Germinal center (tissue), 1 donor: ENCODE results near the gene PPP5C.
"Not testable (repeated sequence)": the region's sequence is repeated elsewhere in the genome, so short reads cannot be mapped to it uniquely, and the experiment has no call there.

ENCODE experiments used
- DNase-seq: peaks from one replicate; pipeline ENCODE4 v3.0.0; 2012; ENCODE audit warnings: mixed read lengths, low spot score

PPP5C gene

DNA sequence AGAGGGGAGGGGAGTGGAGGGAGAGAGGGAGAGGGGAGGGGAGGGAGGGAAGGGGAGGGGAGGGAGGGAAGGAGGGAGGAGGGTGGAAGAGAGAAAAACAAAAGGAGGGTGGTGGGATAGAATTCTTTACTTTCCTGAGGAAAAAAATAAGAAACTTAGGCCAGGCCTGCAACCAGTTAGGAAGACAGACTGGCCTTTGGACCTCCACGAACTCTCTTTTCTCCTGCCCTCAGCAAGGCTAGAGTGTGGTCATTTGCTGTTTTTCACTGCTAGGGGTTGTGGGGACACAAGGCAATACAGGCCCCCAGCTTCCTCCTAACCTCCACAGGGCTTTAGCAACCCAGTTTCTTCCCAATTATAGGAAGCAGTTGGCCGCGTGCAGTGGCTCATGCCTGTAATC lies 62.3 kb downstream of the PPP5C start:
- DNase-seq: no peak

DNA sequence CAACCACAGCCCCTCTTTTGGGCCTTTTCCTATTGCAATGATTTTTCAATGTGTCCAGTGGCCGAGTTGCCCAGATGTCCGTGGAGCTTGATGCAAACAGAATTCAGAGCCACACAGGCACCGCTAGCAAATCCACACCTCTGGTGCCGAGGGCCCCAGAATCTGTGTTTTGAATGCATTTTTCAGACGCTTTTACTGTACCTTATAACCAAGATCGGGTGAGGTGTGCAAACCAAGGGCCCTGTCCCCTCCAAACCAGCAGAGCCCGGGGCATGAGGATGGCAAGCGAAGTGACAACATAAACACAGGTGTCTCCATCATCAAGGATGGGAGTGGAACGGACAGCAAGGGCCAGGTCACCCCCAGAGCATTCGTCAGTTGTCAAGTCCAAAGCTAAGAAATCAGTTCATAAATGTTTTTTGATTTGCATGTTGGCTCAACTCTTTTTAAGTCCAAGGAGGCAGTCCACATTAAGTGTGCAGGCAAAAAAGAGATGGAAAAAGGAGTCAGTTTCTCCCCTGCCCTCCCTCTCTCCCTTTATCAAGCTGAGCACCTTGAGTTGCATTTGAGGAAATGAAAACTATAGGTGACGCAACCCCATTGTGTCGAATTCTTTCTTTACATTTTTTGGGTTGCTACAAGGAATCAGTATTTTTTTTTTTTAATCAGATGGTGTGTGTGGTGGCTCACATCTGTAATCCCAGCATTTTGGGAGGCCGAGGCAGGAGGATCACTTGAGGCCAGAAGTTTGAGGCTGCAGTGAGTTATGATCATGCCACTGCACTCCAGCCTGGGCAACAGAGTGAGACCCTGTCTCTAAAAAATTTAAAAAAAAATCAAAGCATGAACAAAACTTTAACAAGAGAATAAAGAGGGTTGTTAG lies 63.6 kb downstream of the PPP5C start:
- no peak for DNase-seq

DNA sequence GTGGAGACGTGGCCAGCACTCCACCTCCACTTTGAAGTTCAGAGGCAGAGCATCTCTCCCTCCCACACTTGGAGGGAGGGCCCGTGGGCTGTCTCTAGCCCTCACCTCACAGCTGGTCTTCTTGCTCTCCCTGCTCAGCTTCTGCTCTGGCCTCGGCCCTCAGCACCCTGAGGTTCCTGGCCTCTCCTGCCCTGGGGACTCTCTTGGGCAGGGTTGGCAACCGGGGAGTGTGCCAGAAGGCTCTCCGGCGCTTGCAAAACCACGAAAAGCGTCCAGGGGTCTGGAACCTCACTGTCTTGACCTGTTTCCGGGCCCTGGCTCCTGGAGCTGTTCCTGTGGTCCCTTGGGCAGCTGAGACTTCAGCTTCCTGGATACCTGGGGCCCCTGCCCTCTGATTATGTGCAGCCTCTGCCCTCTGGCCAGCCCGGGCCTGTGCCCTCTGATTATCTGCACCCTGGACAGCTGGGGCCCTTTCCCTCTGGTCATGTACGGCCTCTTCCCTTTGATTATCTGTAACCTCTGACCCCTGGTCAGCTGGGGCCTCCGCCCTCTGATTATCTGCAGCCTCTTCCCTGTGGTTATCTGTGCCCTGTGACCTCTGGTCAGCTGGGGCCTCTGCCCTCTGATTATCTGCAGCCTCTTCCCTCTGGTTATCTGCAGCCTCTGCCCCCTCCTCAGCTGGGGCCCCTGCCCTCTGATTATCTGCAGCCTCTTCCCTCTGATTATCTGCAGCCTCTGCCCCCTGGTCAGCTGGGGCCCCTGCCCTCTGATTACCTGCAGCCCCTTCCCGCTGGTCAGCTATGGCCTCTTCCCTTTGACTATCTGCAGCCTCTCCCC lies 64.4 kb downstream of the PPP5C start:
- DNase-seq: no peak

DNA sequence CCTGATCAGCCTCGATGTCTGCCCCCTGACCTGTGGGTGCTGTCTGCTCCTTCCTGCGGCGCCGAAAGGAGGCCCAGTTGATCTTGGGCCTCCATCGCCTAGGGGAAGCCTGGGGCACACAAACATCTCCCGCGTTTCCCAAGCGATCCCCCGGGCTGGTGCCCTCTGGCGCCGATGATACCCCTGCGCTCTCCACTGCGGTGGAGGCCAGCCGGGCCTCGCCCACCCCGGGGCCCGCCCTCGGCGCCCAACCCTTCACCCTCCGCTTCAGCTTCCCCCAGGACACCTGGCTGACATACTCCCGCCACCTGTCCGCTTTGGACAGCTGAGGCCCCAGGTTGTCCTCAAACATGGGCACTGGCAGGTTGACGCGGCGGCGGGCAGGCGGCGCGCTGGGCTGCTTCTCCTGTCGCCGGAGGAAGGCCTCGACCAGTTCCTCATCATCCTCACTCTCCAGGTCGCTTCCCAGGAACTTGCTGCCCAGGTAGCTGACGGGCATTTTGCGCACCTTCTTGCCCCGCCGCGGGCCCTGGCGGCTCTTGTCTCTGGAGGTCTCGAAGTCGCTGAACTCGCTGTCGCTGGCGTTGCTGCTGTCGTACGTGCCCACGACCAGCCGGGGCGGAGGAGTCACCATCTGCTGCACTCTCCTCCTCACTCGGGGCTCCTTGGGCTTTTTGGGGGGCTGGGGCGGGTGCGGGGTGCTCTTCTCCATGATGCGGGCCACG lies 65.2 kb downstream of the PPP5C start:
- DNase-seq: no peak

DNA sequence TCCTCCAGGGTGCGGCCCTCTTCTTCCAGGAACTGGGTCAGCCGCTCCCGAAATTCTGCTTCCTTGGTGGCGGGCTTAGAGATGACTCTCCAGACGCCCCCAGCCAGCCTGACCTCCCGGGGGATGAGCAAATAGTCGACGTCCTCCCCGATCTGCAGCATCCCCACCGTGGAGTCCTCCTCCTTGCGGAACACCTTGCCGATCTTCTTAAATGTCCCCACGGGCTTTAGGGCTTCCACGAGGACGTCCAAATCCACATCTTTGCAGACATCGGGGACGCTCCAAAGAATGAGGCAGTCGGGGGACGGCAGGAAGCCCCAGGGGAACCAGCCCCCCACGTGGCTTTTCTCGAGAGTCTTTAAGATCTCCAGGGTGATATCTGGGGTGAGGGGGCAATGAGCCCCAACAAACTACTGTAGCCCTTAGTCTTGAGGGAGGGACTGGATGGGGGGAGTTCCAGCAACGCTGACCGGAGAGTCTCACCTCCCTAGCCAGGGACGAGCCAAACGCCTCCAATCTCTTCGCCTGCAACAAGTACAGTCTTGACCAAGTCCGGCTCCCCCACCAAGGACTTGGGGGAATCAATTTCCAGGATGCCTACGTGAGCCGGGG lies 65.9 kb downstream of the PPP5C start:
- DNase-seq: no peak

DNA sequence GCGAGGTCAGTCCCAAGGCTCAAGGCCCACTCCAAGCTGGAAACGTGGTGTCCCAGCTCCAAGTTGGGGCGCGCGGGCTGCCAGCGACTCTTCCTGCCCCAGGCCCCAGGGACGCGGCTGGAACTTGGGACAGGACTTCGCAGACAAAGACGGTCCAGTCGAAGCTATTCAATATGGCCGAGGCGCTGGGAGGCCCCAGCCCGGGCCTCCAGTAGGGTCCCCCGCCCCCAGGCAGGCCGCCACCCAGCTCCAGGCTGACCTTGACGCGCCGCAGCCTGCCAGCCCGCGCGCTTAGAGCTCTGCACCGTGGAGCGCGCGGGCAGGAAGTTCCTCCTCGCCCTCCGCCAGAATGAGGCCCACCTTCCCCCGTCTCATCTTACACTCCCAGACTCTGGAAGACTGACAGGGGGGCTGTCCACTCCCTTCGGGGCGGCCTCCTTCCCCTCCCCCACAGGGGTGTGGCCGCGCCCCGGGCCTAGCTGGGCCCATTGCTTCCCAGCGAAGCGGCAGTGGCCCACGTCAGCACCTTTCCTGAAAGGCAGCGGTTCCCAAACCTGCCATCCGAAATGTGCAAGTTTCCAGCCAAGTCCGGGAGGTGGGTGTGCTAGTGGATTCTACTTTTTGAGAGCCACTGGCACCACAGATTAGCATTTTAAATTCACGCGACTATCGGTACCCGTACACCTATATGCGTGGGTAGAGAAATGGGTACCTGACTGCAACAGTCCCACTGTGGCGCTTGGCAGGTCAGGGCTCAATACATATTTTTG lies 66.6 kb downstream of the PPP5C start, which contains the start of gene CCDC8:
CCDC8 (minus strand) TSS at position 303 of the 770 bp plus-strand sequence. CDS start 754 bp downstream, outside the sequence.
- no peak for DNase-seq

DNA sequence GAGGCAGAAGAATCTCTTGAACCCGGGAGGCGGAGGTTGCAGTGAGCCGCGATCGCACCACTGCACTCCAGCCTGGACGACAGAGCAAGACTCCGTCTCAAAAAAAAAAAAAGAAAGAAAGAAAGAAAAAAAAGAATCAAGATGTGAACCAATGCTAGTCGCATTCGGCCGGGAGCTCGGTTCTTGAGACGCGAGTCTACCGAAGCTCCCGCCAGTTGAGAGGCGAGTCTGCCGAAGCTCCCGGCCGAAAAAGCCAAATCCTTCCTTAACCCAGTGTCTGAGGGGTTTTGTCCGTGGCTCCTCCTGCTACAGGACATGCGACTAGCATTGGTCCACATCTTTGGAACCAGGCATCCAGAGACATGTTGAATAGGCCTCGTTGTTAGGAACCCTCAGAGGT lies 68.0 kb downstream of the PPP5C start:
- not testable (repeated sequence) for DNase-seq

DNA sequence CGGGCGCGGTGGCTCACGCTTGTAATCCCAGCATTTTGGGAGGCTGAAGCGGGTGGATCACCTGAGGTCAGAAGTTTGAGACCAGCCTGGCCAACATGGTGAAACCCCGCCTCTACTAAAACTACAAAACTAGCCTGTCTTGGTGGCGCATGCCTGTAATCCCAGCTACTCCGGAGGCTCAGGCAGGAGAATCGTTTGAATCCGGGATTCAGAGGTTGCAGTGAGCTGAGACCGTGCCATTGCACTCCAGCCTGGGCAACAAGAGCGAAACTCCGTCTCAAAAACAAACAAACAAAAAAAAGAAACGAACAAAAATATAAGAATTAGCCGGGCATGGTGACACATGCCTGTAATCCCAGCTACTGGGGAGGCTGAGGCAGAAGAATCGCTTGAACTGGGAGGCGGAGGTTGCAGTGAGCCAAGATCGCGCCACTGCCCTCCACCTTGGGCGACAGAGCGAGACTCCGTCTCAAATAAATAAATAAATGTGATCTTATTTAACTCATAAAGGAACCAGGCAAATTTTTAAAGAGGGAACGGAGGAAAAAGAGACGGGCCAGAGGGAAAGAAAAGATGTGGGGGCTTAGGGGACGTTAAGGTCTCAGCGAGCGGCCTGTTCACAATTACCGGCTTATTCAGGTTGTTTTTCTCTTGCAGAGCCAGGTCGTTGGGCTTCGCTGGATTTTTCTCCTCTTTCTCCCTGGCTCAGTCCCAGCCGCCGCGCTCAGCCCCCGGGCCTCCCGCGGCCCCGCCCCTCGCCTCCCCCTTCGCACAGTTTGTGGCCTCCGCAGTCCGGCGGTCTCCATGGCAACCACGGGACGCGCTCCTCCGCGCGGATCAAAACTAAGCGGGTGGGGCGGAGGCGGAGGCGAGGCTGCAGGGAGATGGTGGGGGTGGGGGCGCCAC lies 69.2 kb downstream of the PPP5C start:
- not testable (repeated sequence) for DNase-seq

DNA sequence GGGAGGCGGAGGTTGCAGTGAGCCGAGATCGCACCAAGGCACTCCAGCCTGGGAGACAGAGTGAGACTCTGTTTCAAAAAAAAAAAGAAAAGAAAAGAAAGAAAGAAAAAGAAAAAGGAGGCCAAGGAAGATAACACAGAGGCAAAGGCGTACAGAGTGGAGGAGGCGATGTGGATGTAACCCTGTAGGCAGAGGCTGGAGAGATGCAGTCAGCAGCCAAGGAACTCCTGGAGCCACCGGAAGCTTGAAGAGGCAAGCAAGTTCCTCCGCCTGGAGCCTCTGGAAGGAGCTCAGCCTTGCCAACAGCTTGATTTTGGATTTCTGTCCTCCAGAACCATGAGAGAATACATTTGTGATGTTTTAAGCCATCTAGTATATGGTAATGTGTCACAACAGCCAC lies 73.2 kb downstream of the PPP5C start:
- DNase-seq: no peak

DNA sequence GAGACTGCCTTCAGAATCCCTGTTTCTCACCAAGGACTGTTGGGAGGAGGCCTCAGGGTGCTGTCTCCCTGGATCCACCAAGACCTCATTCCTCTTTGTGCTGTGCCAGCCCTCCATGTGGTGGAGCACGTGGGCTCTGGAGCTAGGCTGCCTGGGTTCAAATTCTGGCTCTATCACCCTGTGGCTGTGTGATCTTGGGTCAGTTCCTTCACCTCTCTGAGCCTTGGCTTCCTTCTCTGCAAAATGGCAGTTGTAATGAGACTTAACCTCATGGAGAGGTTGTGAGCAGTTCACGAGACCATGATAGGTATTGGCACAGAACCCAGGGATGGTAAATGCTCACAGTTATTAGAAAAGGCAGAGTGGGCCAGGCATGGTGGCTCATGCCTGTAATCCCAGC lies 75.5 kb downstream of the PPP5C start:
- no peak for DNase-seq

DNA sequence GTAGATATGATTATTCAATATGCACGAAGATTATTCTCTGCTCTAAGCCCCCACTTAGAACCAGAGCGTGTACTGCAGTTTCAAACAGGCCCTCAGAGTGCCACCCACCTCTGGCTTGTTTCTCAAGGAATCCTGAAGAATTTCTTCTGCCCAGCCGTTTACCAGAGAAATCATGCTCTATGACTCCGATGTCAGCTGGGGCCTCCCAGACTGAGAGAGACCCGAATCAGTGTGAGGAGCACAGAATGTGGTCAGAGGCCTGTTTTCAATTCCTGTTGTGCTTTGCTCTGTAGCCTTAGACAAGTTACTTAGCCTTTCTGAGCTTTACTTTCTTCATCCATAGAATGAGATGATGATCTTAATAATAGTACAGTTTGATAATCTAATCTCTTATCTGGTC lies 76.3 kb downstream of the PPP5C start:
- DNase-seq: no peak

DNA sequence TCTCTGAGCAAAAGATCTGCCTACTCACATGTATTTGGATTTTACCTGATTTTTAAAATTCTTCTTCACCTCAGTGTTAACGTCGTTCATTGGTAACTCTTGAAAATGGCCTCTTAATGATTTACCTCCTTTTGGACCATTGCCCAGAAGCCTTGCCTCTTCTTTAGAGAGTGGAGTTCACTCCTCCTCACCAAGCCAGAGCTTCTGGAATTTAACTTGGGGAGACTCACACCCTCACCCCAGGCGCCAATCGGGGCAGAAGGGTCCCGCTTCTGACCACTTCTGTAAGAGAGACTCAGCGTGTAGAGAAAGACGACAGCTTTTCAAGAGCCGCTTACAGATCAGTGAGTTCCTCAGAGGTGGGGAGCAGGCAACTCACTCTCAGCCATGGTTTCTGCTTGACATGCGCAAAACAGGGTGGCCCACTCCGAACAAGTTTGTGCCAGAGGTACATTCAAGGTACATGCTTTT lies 79.2 kb downstream of the PPP5C start:
- DNase-seq: no peak

DNA sequence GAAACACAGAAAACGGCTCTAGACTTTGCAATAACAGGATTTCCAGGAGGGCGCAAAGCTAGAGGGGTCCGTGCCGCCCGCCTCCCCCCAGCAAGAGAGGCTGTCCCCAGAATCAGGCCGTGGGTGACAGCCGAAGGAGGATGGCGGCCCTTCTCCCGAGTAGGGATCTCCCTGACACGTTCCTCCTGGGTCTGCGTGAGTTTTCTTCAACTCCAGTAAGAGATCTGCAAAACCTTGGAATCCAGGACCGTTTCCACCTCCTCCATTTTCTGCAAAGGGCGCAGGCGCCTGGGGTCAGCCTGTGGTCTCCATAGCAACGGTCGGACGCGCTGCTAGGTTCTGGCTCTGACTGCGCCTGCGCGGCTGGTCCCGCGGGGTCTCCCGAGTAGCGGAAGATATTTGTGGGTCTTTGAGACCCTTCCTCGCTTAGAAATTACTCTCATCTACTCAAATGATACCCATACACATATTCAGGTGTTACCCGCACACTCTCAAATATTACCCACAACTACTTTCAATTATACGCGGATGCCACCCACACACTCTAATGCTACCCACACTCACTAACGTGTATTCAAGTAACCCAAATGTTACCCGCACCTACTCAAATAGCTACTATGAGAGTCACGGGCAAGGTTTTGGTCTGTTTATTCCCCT lies 79.7 kb downstream of the PPP5C start:
- peak; percentile 63 for DNase-seq

DNA sequence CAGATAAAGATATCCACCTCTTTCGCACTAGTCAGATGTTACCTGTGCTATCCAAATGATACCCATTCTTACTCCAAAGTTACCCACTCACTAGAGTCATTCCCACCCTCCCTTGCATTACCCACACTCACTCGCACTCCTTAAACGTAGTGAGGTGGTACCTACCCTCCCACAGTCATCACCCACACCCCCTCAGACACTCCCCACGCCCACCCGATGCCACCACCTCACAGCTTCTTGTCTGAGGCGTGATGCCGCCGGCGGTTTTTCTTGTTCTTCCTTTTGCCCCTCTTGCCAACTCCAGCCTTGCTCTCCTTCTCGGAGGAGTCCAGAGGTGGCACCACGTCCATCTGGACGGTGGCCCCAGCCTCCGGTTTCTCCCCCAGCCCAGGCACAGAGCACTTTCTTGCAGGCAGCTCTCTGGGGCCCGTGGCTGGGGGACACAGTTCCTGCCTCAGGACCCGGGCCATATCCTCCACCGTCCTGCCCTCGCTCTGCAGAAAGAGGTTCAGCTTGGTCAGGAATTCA lies 80.7 kb downstream of the PPP5C start:
- no peak for DNase-seq

DNA sequence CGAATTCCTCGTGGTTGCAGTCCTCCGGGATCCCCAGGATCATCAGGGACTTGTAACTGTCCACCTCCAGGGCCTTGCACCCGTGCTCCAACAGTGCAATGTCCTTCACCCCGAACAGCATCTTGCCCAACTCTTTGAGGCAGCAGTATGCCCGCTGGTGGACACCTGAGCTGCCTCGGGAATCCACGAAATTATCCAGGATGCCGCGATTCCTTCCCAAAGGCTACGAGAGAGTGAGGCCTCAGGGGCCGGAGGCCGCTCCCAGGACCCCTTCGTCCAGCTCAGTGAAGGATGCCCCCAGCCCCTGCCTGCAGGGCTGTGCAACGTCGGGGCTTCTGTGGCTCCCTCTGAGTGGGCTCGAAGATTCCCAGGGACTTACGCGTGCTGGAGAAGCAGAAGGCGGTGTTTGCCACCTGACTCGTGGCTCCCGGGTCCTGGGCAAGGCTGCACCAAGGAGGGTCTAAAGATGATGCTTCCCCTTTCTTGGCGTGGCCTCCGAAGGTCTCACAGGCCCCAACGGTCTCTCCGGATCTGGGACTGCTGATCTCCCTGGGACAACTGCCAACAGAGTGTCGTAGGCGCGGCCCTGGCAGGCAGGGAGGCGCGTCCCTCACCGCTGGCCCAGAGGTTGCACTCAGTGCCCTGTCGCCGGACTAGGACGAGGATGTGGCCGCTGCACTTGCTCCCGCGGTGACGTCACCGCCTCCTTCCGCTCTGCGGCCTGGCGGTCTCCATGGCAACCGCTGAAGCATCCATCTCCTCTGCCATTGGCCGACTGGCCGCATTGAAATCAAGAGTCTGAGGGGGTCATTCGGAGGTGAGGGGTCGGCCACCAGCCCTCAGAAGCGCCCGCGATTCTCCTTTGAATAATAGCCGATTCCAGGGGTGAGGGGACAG lies 81.6 kb downstream of the PPP5C start, which contains the start of gene PNMA8C:
PNMA8C (minus strand) TSS at position 698 of the 897 bp plus-strand sequence; CDS start at position 121, 577 bp downstream.
- peak; percentile 22 for DNase-seq

DNA sequence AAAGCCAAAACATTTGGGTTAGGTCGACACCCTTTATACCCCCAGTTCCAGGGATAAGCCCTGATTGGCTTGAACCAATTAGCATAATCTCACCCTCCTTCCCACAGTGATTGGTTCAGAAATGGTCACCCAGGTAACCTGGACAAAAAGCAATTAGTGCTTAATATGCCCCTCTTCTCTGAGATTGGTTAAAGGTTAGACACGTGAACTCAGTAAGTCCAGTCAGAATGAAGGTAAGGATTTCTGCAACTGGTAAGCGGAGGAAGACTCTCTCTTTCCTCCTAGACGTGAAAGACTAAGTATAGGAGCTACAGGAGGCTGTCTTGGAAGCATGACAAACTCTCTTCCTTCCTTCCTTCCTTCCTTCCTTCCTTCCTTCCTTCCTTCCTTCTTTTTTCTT lies 83.1 kb downstream of the PPP5C start:
- no peak for DNase-seq

DNA sequence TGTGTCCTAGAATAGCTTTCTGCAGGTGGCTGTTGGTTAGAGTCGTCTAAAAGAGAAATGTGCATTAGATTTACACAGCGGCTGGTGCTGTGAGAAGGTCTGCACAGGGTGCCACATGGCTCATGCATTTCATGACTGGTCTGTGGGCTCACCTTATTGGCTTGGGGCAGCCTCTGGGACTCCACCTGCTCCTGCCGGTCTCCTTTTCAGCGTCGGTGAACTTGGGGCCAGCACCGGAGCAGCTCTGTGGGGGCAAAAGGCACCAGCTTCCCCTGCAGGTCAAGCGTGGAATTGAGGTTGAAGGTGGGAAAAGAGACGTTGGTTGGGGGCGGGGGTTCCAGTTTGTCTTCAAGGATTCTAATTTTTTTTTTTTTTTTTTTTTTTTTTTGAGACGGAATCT lies 84.9 kb downstream of the PPP5C start:
- no peak for DNase-seq

DNA sequence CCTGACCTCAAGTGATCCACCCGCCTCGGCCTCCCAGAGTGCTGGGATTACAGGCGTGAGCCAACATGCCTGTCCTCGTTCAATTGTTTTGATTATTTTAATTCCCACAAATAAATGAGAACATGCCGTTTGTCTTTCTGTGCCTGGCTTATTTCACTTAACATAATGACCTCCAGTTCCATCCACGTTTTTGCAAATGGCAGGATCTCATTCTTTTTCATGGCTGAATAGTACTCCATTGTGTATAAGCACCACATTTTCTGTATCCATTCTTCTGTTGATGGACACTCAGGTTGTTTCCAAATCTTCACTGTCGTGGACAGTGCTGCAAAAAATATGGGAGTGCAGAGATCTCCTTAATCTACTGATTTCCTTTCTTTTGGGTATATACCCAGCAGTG lies 86.6 kb downstream of the PPP5C start:
- DNase-seq: not testable (repeated sequence)
